Medulla oblongata (tissue), 1 donor: Measurements from ENCODE around the gene MIOX.
"Not testable (repeated sequence)": the region's sequence is repeated elsewhere in the genome, so short reads cannot be mapped to it uniquely, and the experiment has no call there.

Experiments
- DNase-seq: peaks from one replicate; pipeline ENCODE4 v3.0.0-alpha.2; 2015; ENCODE audit errors: extremely low spot score

MIOX gene

GRCh38 chr22:50517495-50518260 lies 31.0 kb downstream of the MIOX start:
- DNase-seq: no peak

GRCh38 chr22:50518606-50519005 lies 31.9 kb downstream of the MIOX start:
- no peak for DNase-seq

GRCh38 chr22:50519151-50519550 lies 32.5 kb downstream of the MIOX start:
- DNase-seq: no peak

GRCh38 chr22:50520184-50520583 lies 33.5 kb downstream of the MIOX start:
- not testable (repeated sequence) for DNase-seq

GRCh38 chr22:50520826-50521453 lies 34.3 kb downstream of the MIOX start:
- no peak for DNase-seq

GRCh38 chr22:50521710-50522109 lies 35.1 kb downstream of the MIOX start:
- no peak for DNase-seq

- DNase-seq: no peak
Observed at GRCh38 chr22:50522208-50522805, 35.6 kb downstream of the MIOX start.

GRCh38 chr22:50522806-50523438 lies 36.3 kb downstream of the MIOX start:
- DNase-seq: no peak

- no peak for DNase-seq
Observed at GRCh38 chr22:50523458-50523805, 36.8 kb downstream of the MIOX start.

- DNase-seq: no peak
Observed at GRCh38 chr22:50523806-50524675, 37.4 kb downstream of the MIOX start.

GRCh38 chr22:50524676-50525103 lies 38.0 kb downstream of the MIOX start:
- no peak for DNase-seq

- peak; percentile 97 for DNase-seq
Observed at GRCh38 chr22:50525104-50525857, 38.6 kb downstream of the MIOX start, which contains the start of gene SCO2. SCO2 (minus strand) TSS chr22:50525598; CDS start chr22:50524411, 1,187 bp downstream.

GRCh38 chr22:50525858-50526107 lies 39.1 kb downstream of the MIOX start:
- no peak for DNase-seq

GRCh38 chr22:50526108-50526833 lies 39.6 kb downstream of the MIOX start:
- peak; percentile 55 for DNase-seq

GRCh38 chr22:50526834-50527801 lies 40.5 kb downstream of the MIOX start:
- DNase-seq: peak; percentile 49

GRCh38 chr22:50527921-50528681 lies 41.4 kb downstream of the MIOX start:
- DNase-seq: no peak

- DNase-seq: no peak
Observed at GRCh38 chr22:50528682-50529415, 42.2 kb downstream of the MIOX start.

GRCh38 chr22:50529416-50529896 lies 42.8 kb downstream of the MIOX start:
- no peak for DNase-seq
